ENCODE data around the gene MED1. TPM values are rescaled to one million over a fixed set of nuclear protein-coding genes. Genes with fewer than 3 reads are reported as not detected.
"Not testable (repeated sequence)": the region's sequence is repeated elsewhere in the genome, so short reads cannot be mapped to it uniquely, and the experiment has no call there.

Gene MED1
- total RNA-seq (10 to 100 TPM in 4 of 6 donors, 1 to 10 TPM in 2; 7.1 to 16.8 (median 12.5) TPM), polyA plus RNA-seq (1 to 10 TPM; 4.0 to 6.0 TPM)

- TF ChIP-seq CTCF (IDR thresholded peaks at IDR 0.05), result no peak
- no peaks in the 10 kb centered on the region for H3K9me3 ChIP-seq
- H3K27ac ChIP-seq, result peak within 1 kb of the TSS; percentile 10 to 68 (median 59)
- peak; percentile 98 to 100 (median 100) for ATAC-seq
- no peaks in the 10 kb centered on the region for H3K27me3 ChIP-seq
- H3K4me3 ChIP-seq, result peak within 1 kb of the TSS; percentile 55 to 81 (median 67)
- 0 to 1% methylated on average over 37 of the region's 37 CpGs for WGBS, 2 donors
- no peaks in the 10 kb centered on the region for H3K36me3 ChIP-seq
- intact Hi-C loops (cut with DNase I), result no loop called here
- H3K4me1 ChIP-seq, result peaks cover 3 to 9% (median 9%) of the 10 kb centered on the region in 3 donors
- FAIRE-seq, result peak; percentile 81
- DNase-seq, result peak; percentile 87 to 95 (median 94)
Measured at GRCh38 chr17:39450847-39451581, at the start of gene MED1. MED1 (minus strand) TSS chr17:39451263; CDS start chr17:39451062, 201 bp downstream.

- WGBS, 2 donors, result 93 to 96% methylated on average over 12 of the region's 12 CpGs
- peaks cover 2 to 61% (median 17%) of the 10 kb centered on the region in 3 donors for H3K36me3 ChIP-seq
Measured at GRCh38 chr17:39496921-39497320, 45.9 kb upstream of the MED1 start.

GRCh38 chr17:39487946-39488345 is 36.9 kb upstream of the MED1 start:
- intact Hi-C loops (cut with DNase I), result no loop called here
- Histone ChIP-seq H3K4me3 (no peak overlapping the region), H3K36me3 (peaks cover 0 to 27% (median 4%) of the 10 kb centered on the region in 3 donors), H3K9me3 (no peaks in the 10 kb centered on the region), H3K4me1 (no peaks in the 10 kb centered on the region), H3K27ac (no peak overlapping the region), H3K27me3 (no peaks in the 10 kb centered on the region)
- no peak for TF ChIP-seq CTCF (IDR thresholded peaks at IDR 0.05)
- ATAC-seq (no peak), FAIRE-seq (no peak), DNase-seq (no peak)
- WGBS, 2 donors, result 93% methylated on average over 4 of the region's 4 CpGs

More at GRCh38 chr17:39496921-39497320, 45.9 kb upstream of the MED1 start:
- ATAC-seq; H3K27ac ChIP-seq; H3K27me3 ChIP-seq; H3K9me3 ChIP-seq; DNase-seq; H3K4me1 ChIP-seq; FAIRE-seq; intact Hi-C loops (cut with DNase I); H3K4me3 ChIP-seq: not testable (repeated sequence)

GRCh38 chr17:39487490-39487889 is 36.4 kb upstream of the MED1 start:
- not testable (repeated sequence) for FAIRE-seq, H3K9me3 ChIP-seq

GRCh38 chr17:39486242-39486641 is 35.2 kb upstream of the MED1 start:
- DNase-seq (no peak), FAIRE-seq (no peak), ATAC-seq (peak in 1 of 4 donors; percentile 9)
- no peaks in the 10 kb centered on the region for H3K9me3 ChIP-seq
- TF ChIP-seq CTCF (IDR thresholded peaks at IDR 0.05), result no peak
- no peaks in the 10 kb centered on the region for H3K4me1 ChIP-seq
- H3K27me3 ChIP-seq, result no peaks in the 10 kb centered on the region
- WGBS, 2 donors, result 38 to 52% methylated on average over 2 of the region's 2 CpGs
- H3K4me3 ChIP-seq, result no peak overlapping the region
- peaks cover 0 to 10% (median 4%) of the 10 kb centered on the region in 3 donors for H3K36me3 ChIP-seq
- no peak overlapping the region for H3K27ac ChIP-seq
- intact Hi-C loops (cut with DNase I), result no loop called here

More at GRCh38 chr17:39487490-39487889, 36.4 kb upstream of the MED1 start:
- H3K4me1 ChIP-seq; H3K4me3 ChIP-seq; ATAC-seq; intact Hi-C loops (cut with DNase I); H3K27me3 ChIP-seq; DNase-seq; H3K27ac ChIP-seq: not testable (repeated sequence)
- WGBS, 2 donors, result 80 to 84% methylated on average over 3 of the region's 3 CpGs
- H3K36me3 ChIP-seq, result peaks cover 0 to 22% (median 4%) of the 10 kb centered on the region in 3 donors

GRCh38 chr17:39485555-39485954 is 34.5 kb upstream of the MED1 start:
- no peaks in the 10 kb centered on the region for H3K4me1 ChIP-seq
- H3K4me3 ChIP-seq, result no peak overlapping the region
- ATAC-seq, result no peak
- intact Hi-C loops (cut with DNase I), result no loop called here
- no peak overlapping the region for H3K27ac ChIP-seq
- no peak for TF ChIP-seq CTCF (IDR thresholded peaks at IDR 0.05)
- H3K9me3 ChIP-seq, result no peaks in the 10 kb centered on the region
- WGBS, 2 donors, result 96% methylated on average over 5 of the region's 5 CpGs
- peaks cover 0 to 3% (median 2%) of the 10 kb centered on the region in 3 donors for H3K36me3 ChIP-seq
- DNase-seq, result no peak
- no peak for FAIRE-seq
- no peaks in the 10 kb centered on the region for H3K27me3 ChIP-seq
